Non-pigmented ciliary epithelial cell (primary cell): ENCODE data around the gene ACIN1.
A peak's percentile ranks its signal among the peaks of the same experiment; 100 is the strongest.

Experiments used
- DNase-seq: peaks from one replicate; pipeline ENCODE4 v3.0.0-alpha.2; 2010; ENCODE audit warnings: low read depth

Gene ACIN1

GRCh38 chr14:23104591-23105347, 9.8 kb upstream of the ACIN1 start, which contains the start of gene CIROP:
TSS of gene CIROP (minus strand) at chr14:23104989. CDS start at chr14:23104920, 69 bp downstream.
- no peak for DNase-seq

- DNase-seq: no peak
Observed at GRCh38 chr14:23104070-23104590, 9.2 kb upstream of the ACIN1 start.

- no peak for DNase-seq
Observed at GRCh38 chr14:23103581-23103980, 8.6 kb upstream of the ACIN1 start.

GRCh38 chr14:23102801-23103200, 7.9 kb upstream of the ACIN1 start:
- no peak for DNase-seq

- no peak for DNase-seq
Observed at GRCh38 chr14:23101986-23102625, 7.2 kb upstream of the ACIN1 start.

GRCh38 chr14:23101213-23101970, 6.5 kb upstream of the ACIN1 start:
- DNase-seq: no peak

GRCh38 chr14:23099212-23099861, 4.4 kb upstream of the ACIN1 start:
- no peak for DNase-seq

GRCh38 chr14:23097786-23098185, 2.9 kb upstream of the ACIN1 start:
- no peak for DNase-seq

GRCh38 chr14:23095196-23096108, 516 bp upstream of the ACIN1 start, which contains the start of gene C14orf119:
TSS of gene C14orf119 (plus strand) at chr14:23095505. CDS start at chr14:23097659, 2,154 bp downstream.
- peak; percentile 96 for DNase-seq

- DNase-seq: no peak
Observed at GRCh38 chr14:23093991-23094665, 808 bp downstream of the ACIN1 start.

- DNase-seq: no peak
Observed at GRCh38 chr14:23093526-23093925, 1.4 kb downstream of the ACIN1 start.

- no peak for DNase-seq
Observed at GRCh38 chr14:23093104-23093503, 1.8 kb downstream of the ACIN1 start.

GRCh38 chr14:23091294-23092225, 3.4 kb downstream of the ACIN1 start:
- DNase-seq: no peak

GRCh38 chr14:23090254-23090636, 4.7 kb downstream of the ACIN1 start:
- DNase-seq: no peak

- no peak for DNase-seq
Observed at GRCh38 chr14:23089498-23090253, 5.3 kb downstream of the ACIN1 start.

GRCh38 chr14:23086565-23086964, 8.4 kb downstream of the ACIN1 start:
- DNase-seq: no peak

- DNase-seq: no peak
Observed at GRCh38 chr14:23085458-23085857, 9.5 kb downstream of the ACIN1 start.

- DNase-seq: no peak
Observed at GRCh38 chr14:23080474-23080873, 14.5 kb downstream of the ACIN1 start.
